ENCODE measurements around the gene PLD4.

PLD4 gene

GRCh38 chr14:104976198-104977007 lies 51.7 kb downstream of the PLD4 start:
- DNase-seq, result peak; percentile 97

- no peak for DNase-seq
Measured at GRCh38 chr14:104977008-104977680, 52.5 kb downstream of the PLD4 start.

GRCh38 chr14:104977681-104978653 lies 53.3 kb downstream of the PLD4 start, which contains the start of gene AHNAK2:
Gene AHNAK2, minus strand, starts transcription at chr14:104978374. Its CDS starts 137 bp downstream, at chr14:104978237.
- DNase-seq, result peak; percentile 73

DNA sequence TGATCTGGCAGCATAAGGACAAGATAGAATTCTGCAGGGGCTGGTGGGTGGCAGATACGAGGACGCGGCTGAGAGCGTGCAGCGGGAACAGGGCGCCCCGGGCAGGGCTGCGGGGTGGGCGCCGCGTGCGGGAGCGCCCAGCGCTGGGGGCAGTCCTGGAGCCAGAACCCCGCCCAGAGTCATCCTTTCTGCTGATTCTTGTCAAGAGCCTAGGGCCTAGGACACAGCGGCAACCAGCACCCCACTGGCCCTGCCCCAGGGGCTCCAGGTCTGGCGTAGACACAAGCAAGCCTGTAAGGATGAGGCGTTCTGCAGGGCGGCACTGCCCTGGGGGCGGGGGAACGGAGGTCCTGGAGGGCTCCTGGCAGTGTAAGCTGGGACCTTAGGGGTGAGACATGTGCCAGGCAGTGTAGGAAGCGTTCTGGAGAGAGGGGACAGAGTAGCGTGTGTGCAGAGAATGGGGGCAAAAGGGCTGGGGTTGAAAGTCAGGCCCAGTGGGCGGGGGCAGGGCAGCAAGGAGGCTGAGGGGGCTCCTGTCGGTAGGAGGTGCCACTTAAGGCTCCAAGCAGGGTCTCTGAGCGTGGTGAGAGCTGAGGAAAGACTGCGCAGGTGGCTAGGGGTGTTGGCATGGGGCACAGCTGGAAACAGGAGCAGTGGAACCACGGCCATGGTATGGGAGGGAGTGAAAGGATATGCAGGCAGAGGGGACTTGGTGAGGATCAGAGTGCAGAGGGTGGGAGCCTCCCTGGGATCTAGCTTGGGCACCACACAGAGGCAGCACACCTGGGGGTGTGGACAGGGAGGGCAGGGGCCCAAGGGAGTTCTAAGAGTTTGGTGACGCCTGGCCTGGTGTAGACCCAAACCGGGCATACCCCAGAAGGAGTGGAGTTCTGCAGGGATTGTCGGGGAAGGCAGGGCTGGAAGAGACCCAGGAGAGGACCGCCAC lies 54.3 kb downstream of the PLD4 start:
- DNase-seq, result no peak

DNA sequence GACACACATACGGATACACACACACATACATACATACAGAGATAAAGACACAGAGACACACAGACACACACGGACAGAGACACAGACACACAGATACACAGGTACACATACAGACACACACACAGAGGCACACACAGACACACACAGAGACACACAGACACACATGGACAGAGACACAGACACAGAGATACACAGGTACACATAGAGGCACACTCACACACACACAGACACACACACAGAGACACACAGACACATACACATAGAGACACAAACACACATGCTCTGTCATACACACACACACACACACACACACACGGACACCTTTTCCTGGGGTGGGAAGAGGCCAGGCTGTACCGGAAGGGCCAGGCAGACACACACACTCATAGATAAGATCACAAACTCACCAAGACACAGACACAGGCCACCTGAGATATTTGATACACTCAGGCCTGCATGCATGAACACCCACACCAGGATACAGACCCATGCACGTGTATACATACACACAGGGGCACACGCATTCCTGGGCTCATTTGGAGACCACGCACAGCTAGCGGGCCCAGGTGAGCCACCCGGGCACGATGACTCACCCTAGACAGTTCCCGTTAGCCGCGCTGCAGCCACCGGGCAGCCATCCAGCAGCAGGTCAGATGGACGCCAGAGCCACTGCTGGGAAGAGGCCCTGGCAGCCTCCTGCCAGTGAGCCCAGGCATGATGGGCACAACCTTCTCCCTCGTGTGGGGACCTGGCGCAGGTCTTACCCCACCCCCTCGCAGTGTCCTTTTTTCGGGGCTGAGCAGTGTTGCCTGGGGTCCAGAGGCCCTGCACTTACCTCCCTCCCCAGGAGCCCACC lies 55.3 kb downstream of the PLD4 start:
- no peak for DNase-seq

DNA sequence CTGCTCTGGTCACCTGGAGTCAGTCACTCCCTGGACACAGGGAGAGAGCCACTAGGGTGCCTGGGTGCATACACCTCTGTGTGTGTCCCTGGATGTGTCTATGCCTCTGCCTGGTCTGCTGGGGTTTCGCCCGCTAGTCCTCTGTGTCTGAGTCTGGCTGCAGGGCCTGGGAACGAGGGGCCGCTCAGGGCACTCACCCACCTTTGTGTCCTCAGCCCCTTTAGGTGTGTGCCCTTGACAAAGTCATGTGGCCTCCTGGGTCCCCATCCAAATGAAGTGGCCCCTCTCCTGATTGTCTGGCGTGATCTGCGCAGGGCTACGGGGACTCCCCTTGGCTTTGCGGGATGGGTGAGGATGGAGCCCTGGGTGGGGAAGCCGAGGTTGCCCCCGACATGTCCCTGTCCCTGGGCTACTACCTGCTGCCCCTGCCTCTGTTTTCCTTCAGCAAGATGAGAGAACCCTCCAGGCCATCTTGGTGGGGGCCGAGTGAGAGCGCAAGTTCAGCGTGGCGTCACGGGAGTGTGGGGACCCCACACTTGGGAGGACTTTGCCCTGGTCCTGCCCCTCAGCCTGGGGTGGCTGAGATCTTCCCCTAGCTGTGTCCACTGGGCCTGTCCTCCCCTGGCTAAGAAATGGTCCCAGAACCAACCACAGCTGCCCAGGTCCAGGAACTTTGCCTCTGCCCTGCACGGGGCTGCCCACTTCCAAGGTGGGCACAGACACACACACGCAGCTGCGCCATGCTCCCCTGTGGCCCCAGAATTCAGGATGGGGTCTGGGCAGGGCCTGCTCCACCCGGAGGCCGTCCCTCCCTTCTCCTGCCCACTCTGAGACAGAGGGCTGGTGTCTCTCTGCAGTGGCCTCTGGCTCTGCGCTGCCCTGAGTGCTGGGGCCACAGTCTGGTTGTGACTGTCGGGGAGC lies 56.2 kb downstream of the PLD4 start:
- no peak for DNase-seq

DNA sequence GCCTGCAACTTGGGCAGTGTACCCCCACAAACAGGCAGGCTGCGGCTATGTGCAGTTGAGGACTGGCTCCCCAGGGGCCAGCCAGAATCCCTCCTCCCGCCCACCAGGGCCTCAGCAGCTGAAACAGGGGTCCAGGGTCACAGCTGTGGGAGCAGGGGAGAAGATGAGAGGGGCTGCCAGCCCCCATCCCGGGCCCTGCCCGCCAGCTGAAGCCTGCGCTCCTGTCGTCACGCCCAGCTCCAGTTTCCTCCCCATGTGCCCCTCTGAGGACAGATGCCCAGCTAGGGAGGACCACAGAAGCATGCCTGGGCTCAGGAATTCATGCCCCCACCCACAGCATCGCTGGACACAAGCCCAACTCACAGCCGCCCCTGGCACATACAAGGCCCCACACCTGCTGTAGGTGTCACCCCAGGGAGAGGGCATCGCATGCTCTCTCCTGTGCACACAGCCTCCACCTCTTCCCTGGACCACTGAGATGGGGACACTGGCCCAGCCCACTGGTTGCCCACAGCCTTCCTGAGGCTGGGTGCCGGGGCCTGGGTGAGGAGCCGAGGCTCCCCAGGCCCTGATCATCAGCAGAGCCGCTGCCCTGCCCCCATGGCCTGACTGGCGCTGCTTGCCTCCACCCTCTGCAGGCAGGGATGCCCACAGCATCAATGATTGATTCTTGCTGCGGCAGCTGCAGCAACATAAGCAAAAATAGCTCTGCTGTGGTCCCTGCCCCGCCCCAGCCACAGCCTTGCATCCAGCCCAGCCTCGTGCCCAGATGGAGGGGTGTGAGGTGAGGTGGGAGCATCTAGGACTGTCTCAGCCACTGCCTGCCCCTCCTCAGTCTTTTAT lies 57.2 kb downstream of the PLD4 start:
- DNase-seq, result no peak

GRCh38 chr14:104982548-104983230 lies 58.0 kb downstream of the PLD4 start:
- no peak for DNase-seq
